Gastroesophageal sphincter (tissue), 4 donors: ENCODE data around the gene YPEL3. TPM values are rescaled to one million over a fixed set of nuclear protein-coding genes. Genes with fewer than 3 reads are reported as not detected.

Experiments used
- ATAC-seq: fragments of 150-250 bp; one replicate; pipeline ENCODE4 v1.9.1; 2016; ENCODE audit warnings: mild to moderate bottlenecking, moderate library complexity
- H3K27ac ChIP-seq, 4 donors: fragments of 200-600 bp; sonication (generic) in 3 of 4; 1 replicate in 3 of 4; 2 replicates in 1 of 4; pipeline ENCODE4 v1.5.1; 2016 to 2019
- H3K27me3 ChIP-seq: fragments of 200-600 bp; sonication (generic); one replicate; pipeline ENCODE4 v1.5.1; 2019
- H3K36me3 ChIP-seq, 2 donors: fragments of 200-600 bp; sonication (generic); one replicate each; pipeline ENCODE4 v1.5.1; 2019; ENCODE audit warnings: control low read depth in 1 of 2
- H3K4me1 ChIP-seq, 3 donors: fragments of 200-600 bp; sonication (generic); 1 replicate in 2 of 3; 2 replicates in 1 of 3; pipeline ENCODE4 v1.5.1; 2016 to 2019; ENCODE audit warnings: control low read depth in 2 of 3
- H3K4me3 ChIP-seq, 2 donors: fragments of 200-600 bp; sonication (generic); one replicate each; pipeline ENCODE4 v1.5.1; 2019; ENCODE audit warnings: mild to moderate bottlenecking in 1 of 2, moderate library complexity in 1 of 2
- H3K9me3 ChIP-seq, 3 donors: fragments of 200-600 bp; sonication (generic); one replicate each; pipeline ENCODE4 v1.5.1; 2017 to 2019; ENCODE audit warnings: control low read depth in 2 of 3
- EP300 ChIP-seq: sonication (generic); formaldehyde crosslinking; IDR thresholded peaks from one replicate; pipeline ENCODE4 v1.6.1; 2017; ENCODE audit warnings: antibody characterized with exemption, mild to moderate bottlenecking
- POLR2A ChIP-seq, 2 donors: fragments of 450-650 bp; IDR thresholded peaks; one replicate each; pipeline ENCODE4 v1.6.1; 2017; ENCODE audit warnings: antibody characterized with exemption in 2 of 2, mild to moderate bottlenecking in 2 of 2, moderate library complexity in 1 of 2
- POLR2AphosphoS5 ChIP-seq: sonication (generic); formaldehyde crosslinking; IDR thresholded peaks from one replicate; pipeline ENCODE4 v1.6.1; 2017; ENCODE audit warnings: antibody characterized with exemption
- WGBS, 2 donors: methylation state at CpG; one replicate each; pipeline ENCODE4 v1.1.5; 2018; ENCODE audit warnings: low coverage in 1 of 2; 5-methylcytosine and 5-hydroxymethylcytosine counted together
- total RNA-seq, 4 donors: library from RNA; depleted of rRNA; stranded (reverse); fragments of >200 nt; gene quantifications; one replicate each; pipeline ENCODE4 v1.1.0, GENCODE V29; 2016
- TF ChIP-seq, protein P1 (sequence below), 4 experiments: fragments of 200-600 bp in 2 of 4; fragments of 450-650 bp in 2 of 4; sonication (generic) in 1 of 4; IDR thresholded peaks; one replicate each; pipeline ENCODE4 v1.5.1; 2017 to 2019; ENCODE audit warnings: antibody characterized with exemption in 4 of 4, mild to moderate bottlenecking in 2 of 4, moderate library complexity in 2 of 4

YPEL3 gene
- total RNA-seq, 4 donors from 2014 or later = 76.9 to 105 (median 80.2) TPM

DNA sequence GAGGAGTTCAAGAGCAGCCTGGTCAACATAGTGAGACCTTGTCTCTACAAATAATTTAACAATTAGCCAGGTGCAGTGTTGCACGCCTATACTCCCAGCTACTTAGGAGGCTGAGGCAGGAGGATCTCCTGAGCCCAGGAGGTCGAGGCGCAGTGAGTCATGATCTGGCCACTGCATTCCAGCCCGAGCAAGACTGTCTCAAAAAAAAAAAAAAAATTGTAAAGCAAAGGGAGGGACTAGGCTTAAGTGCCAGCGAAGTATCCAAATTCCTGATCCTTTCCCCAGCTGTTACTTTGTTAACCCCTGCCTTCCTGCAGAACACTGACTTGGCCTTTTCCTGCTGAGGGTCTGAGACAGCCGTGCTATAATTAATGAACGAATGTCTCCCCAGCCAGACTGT, 14.6 kb upstream of the YPEL3 start:
- Histone ChIP-seq H3K9me3 (no peaks in the 10 kb centered on the region), H3K4me1 (peaks cover 0 to 14% (median 0%) of the 10 kb centered on the region in 3 donors), H3K27me3 (no peaks in the 10 kb centered on the region), H3K36me3 (peaks cover 0 to 97% of the 10 kb centered on the region in 2 donors), H3K4me3 (no peak overlapping the region), H3K27ac (no peak overlapping the region)
- ATAC-seq = no peak
- 50 to 55% methylated on average over 3 to 4 of the region's 7 CpGs for whole genome bisulfite sequencing, 2 donors
- TF ChIP-seq, protein P1, sequence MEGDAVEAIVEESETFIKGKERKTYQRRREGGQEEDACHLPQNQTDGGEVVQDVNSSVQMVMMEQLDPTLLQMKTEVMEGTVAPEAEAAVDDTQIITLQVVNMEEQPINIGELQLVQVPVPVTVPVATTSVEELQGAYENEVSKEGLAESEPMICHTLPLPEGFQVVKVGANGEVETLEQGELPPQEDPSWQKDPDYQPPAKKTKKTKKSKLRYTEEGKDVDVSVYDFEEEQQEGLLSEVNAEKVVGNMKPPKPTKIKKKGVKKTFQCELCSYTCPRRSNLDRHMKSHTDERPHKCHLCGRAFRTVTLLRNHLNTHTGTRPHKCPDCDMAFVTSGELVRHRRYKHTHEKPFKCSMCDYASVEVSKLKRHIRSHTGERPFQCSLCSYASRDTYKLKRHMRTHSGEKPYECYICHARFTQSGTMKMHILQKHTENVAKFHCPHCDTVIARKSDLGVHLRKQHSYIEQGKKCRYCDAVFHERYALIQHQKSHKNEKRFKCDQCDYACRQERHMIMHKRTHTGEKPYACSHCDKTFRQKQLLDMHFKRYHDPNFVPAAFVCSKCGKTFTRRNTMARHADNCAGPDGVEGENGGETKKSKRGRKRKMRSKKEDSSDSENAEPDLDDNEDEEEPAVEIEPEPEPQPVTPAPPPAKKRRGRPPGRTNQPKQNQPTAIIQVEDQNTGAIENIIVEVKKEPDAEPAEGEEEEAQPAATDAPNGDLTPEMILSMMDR (IDR thresholded peaks at IDR 0.05) = no peak
- TF ChIP-seq POLR2A (IDR thresholded peaks at IDR 0.05) (no peak), POLR2AphosphoS5 (no peak), EP300 (no peak)

DNA sequence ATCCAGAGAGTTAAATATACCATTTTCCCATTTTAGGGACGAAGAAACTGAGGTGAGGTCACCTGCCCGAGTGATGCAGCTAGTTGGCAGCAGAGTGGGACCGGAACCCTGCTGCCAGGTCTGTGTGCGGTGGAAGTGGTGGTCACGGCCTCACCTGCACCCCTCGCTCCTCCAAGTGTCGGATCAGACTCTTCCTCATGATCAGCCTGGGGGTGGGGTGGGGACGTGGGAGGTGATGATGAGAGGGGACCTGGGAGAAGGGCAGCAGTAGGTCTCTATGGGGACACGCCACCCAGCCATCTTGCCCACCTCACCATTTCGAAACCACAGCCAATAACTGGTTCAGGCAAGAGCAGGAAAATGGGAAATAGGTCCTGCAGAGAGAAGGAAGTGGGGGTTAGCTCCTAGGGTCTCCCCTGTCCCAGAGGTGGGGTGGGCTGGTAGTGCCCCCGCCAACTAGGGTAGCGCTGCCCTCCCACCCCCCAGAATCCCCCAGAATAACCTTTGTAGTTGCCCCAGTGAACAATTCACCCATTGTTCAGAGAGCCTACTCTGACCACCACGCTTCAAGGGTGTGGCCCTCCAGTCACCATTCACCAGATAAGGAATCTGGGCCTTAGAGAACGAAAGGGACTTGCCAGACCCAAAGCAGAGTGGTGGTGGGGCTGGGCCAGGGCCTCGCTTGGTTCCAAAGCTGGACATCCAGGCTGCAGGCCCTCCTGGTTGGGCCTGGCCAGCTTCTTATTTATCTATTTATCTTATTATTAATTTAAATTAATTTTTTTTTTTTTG, 12.2 kb upstream of the YPEL3 start:
- Histone ChIP-seq H3K27me3 (no peaks in the 10 kb centered on the region), H3K4me1 (peaks cover 0 to 5% (median 0%) of the 10 kb centered on the region in 3 donors), H3K4me3 (no peak overlapping the region), H3K36me3 (peaks cover 0 to 92% of the 10 kb centered on the region in 2 donors), H3K9me3 (no peaks in the 10 kb centered on the region), H3K27ac (no peak overlapping the region)
- no peak for ATAC-seq
- WGBS, 2 donors = 77 to 87% methylated on average over 3 to 12 of the region's 15 CpGs
- no peak for TF ChIP-seq EP300
- TF ChIP-seq POLR2AphosphoS5 = no peak
- TF ChIP-seq POLR2A (IDR thresholded peaks at IDR 0.05) = no peak
- TF ChIP-seq, protein P1 (IDR thresholded peaks at IDR 0.05) = no peak

DNA sequence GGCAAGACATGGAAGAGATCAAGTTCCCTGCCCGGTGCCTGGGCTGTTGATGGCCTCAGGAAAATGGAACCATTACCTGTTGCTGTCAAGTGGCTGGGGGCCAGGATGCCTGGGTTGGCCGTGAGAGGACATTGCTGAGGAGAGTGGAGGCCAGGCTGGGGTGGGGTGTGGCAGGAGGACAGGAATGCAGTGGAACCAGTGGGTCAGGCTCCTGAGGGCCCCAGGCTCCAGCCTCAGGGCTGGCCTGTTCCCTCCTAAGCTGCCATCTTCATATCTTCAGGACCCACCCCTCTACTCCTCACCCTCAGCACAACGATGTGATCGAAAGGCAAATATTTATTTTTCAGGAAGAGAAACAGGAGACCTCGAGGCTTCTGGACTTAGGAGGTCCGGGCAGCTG, 8.5 kb upstream of the YPEL3 start:
- Histone ChIP-seq H3K36me3 (peaks cover 0 to 57% of the 10 kb centered on the region in 2 donors), H3K9me3 (no peaks in the 10 kb centered on the region), H3K27me3 (no peaks in the 10 kb centered on the region), H3K27ac (no peak overlapping the region), H3K4me1 (no peaks in the 10 kb centered on the region), H3K4me3 (no peak overlapping the region)
- TF ChIP-seq POLR2AphosphoS5 (no peak), POLR2A (IDR thresholded peaks at IDR 0.05) (no peak), EP300 (no peak)
- TF ChIP-seq, protein P1 (IDR thresholded peaks at IDR 0.05) = no peak
- 54 to 86% methylated on average over 1 to 4 of the region's 6 CpGs for WGBS, 2 donors
- no peak for ATAC-seq

DNA sequence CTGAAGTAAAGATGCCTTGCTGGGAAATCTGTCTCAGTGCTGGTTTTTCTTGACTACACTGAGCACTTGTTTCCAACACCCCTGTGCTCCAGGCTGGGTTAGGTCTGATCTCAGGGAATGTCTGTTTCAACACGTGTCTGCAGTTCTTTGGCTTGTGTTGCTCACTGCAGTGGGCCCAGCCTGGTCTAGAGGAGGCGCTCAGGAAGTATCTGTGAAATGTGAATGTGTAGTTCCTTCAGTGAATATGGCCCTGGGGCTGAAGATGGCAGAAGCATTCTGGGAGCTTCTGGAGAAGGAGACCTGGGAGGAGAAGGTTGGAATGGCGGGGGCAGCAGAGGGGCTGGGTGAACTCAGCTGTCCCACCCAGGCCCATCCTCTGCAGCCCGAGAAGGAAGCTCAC, 8.1 kb upstream of the YPEL3 start:
- 60 to 70% methylated on average over 1 to 4 of the region's 4 CpGs for WGBS, 2 donors
- Histone ChIP-seq H3K27ac (no peak overlapping the region), H3K36me3 (peaks cover 0 to 52% of the 10 kb centered on the region in 2 donors), H3K4me3 (no peak overlapping the region), H3K9me3 (no peaks in the 10 kb centered on the region), H3K4me1 (no peaks in the 10 kb centered on the region), H3K27me3 (no peaks in the 10 kb centered on the region)
- no peak for TF ChIP-seq POLR2A (IDR thresholded peaks at IDR 0.05)
- ATAC-seq = no peak

DNA sequence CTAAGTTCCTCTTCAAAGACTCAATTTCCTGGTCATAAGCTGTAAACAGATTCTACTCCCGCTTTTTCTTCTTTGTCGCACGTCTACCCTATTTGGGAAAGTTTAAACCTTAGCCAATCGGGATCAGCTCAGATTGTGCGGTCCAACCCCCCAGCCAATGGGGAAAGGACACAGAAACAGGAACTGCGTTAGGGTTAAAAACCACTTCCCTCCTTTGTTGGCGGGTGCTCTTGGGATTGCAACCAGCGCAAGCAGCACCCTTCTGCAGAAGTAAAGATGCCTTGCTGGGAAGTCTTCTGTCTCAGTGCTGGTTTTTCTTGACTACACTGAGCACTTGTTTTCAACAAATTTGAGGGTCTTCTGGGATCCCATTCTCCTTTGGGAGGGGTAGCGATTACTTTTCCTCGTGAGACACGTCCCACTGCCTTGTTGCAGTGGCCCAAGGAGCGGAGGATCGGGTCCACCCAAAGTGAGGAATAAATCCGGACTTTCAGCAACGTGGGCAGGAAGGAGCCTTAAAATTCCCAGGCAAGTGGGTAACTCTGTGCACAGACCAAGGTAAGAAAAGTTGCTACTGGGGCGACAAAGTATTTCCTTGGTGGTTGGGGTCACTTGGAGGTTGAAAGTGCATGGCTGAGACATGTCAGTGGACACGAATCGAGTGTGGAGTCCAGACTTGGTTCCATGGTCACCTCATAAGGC, 1.0 kb upstream of the YPEL3 start:
- peak overlapping the region; percentile 30 to 96 for H3K4me3 ChIP-seq
- WGBS, 2 donors = 88% methylated on average over 8 of the region's 18 CpGs
- peak overlapping the region; percentile 63 to 98 (median 96) for H3K27ac ChIP-seq
- peaks cover 0 to 24% of the 10 kb centered on the region in 2 donors for H3K36me3 ChIP-seq
- no peak for ATAC-seq
- no peaks in the 10 kb centered on the region for H3K27me3 ChIP-seq
- H3K9me3 ChIP-seq = peaks cover 0 to 19% (median 0%) of the 10 kb centered on the region in 3 donors
- H3K4me1 ChIP-seq = peaks cover 3 to 41% (median 27%) of the 10 kb centered on the region in 3 donors
- TF ChIP-seq POLR2A (IDR thresholded peaks at IDR 0.05) (no peak), EP300 (no peak), POLR2AphosphoS5 (no peak)
- TF ChIP-seq, protein P1 (IDR thresholded peaks at IDR 0.05) = no peak
